Measurements from ENCODE around the gene KRTAP1-3. TPM values are rescaled to one million over a fixed set of nuclear protein-coding genes. Genes with fewer than 3 reads are reported as not detected.

The KRTAP1-3 gene
- total RNA-seq, 2 donors from 2014 or later: not detected

DNA sequence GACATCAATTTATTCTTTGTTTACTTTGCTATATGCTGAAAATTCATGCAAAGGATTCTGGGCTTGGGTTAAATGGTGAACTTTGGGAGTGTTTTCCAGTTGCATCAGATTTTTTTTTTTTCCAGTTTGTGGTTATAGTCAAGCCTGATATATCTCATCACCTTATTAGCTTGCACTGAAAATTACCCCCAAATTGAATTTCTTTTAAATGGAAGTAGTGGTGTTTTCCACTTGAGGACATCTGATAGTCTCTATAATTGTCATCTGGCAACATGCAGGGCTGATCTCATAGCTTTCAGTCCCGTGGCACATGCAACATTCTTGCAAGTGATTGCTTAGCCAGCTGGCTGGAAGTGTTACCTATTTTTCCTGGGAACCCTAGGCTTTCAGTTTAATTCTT lies 21.1 kb downstream of the KRTAP1-3 start:
- no peaks in the 10 kb centered on the region for H3K36me3 ChIP-seq (replicated peaks in 1 of 2; ENCODE audit: insufficient read depth in 1 of 2, low read depth in 2 of 2)
- no peak for ATAC-seq
- no peaks in the 10 kb centered on the region for H3K9me3 ChIP-seq
- no peaks in the 10 kb centered on the region for H3K4me1 ChIP-seq
- H3K27ac ChIP-seq: no peak overlapping the region
- 5 to 31% methylated on average over 1 of the region's 1 CpG for WGBS, 2 donors
- intact Hi-C loops (cut with DNase I): no loop called here
- H3K27me3 ChIP-seq: no peaks in the 10 kb centered on the region
- no peak overlapping the region for H3K4me3 ChIP-seq
- TF ChIP-seq POLR2A (IDR thresholded peaks at IDR 0.05): no peak
- TF ChIP-seq, protein P1, sequence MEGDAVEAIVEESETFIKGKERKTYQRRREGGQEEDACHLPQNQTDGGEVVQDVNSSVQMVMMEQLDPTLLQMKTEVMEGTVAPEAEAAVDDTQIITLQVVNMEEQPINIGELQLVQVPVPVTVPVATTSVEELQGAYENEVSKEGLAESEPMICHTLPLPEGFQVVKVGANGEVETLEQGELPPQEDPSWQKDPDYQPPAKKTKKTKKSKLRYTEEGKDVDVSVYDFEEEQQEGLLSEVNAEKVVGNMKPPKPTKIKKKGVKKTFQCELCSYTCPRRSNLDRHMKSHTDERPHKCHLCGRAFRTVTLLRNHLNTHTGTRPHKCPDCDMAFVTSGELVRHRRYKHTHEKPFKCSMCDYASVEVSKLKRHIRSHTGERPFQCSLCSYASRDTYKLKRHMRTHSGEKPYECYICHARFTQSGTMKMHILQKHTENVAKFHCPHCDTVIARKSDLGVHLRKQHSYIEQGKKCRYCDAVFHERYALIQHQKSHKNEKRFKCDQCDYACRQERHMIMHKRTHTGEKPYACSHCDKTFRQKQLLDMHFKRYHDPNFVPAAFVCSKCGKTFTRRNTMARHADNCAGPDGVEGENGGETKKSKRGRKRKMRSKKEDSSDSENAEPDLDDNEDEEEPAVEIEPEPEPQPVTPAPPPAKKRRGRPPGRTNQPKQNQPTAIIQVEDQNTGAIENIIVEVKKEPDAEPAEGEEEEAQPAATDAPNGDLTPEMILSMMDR (IDR thresholded peaks at IDR 0.05): no peak
- DNase-seq: no peak

DNA sequence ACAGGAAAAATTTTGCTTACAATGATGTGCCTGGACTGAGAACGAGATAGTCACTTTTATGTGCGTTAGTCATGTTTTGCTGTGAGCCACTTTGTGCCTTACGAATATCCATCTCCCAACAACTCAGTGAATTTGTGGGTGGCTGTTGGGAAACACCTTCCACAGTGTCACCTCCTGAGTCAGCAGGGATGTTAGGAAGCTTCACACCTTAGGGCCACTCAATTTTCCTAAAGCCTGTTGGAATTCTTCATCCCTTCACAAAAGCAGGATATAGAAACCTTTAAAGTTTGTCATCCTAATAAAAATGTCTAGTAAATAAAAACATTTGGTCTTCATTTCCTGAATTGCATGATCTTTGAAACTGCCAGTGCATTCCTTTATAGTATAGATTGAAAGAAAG lies 21.5 kb downstream of the KRTAP1-3 start:
- WGBS, 2 donors: 71 to 80% methylated on average over 3 of the region's 3 CpGs
- no peak for TF ChIP-seq POLR2A (IDR thresholded peaks at IDR 0.05)
- TF ChIP-seq, protein P1 (IDR thresholded peaks at IDR 0.05): no peak
- H3K27ac ChIP-seq: no peak overlapping the region
- H3K4me1 ChIP-seq: no peaks in the 10 kb centered on the region
- no peak overlapping the region for H3K4me3 ChIP-seq
- H3K27me3 ChIP-seq: no peaks in the 10 kb centered on the region
- DNase-seq (no peak), ATAC-seq (no peak)
- intact Hi-C loops (cut with DNase I): no loop called here
- no peaks in the 10 kb centered on the region for H3K36me3 ChIP-seq (replicated peaks in 1 of 2; ENCODE audit: insufficient read depth in 1 of 2, low read depth in 2 of 2)
- H3K9me3 ChIP-seq: no peaks in the 10 kb centered on the region

DNA sequence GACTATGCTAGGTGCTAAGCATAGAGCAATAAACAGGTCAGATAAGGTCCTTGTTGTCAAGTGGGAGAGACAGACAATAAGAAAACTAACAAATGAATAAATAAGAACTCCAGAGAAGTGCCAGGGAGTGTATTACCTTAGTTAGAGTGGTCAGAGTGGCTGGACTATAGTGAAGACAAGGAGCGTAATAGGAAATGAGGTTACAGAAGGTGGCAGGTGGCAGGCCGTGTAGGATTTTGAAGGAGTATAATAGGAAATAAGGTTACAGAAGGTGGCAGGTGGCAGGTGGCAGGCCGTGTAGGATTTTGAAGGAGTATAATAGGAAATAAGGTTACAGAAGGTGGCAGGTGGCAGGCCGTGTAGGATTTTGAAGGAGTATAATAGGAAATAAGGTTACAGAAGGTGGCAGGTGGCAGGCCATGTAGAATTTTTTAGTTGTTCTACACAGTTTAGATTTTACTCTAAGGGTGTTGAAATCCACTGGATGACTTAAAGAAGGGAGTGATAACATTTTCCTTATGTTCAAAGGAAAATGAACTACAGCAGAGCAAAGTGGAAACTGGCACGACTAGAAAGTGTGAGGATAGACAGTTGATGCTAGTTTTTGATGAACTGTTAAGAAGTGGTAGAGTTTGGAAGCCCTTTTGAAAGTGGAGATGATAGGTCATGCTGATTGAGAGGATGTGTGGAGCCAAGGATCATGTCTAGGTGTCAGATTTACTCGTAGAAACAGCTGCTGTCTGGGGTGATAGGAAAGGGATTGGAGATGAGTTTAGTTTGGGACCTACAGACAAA lies 22.2 kb downstream of the KRTAP1-3 start:
- intact Hi-C loops (cut with DNase I): no loop called here
- Histone ChIP-seq H3K36me3 (replicated peaks in 1 of 2; ENCODE audit: insufficient read depth in 1 of 2, low read depth in 2 of 2) (no peaks in the 10 kb centered on the region), H3K27ac (no peak overlapping the region), H3K9me3 (no peaks in the 10 kb centered on the region), H3K4me1 (no peaks in the 10 kb centered on the region), H3K4me3 (no peak overlapping the region), H3K27me3 (no peaks in the 10 kb centered on the region)
- 66 to 76% methylated on average over 6 of the region's 6 CpGs for WGBS, 2 donors
- DNase-seq: no peak
- TF ChIP-seq, protein P1 (IDR thresholded peaks at IDR 0.05): no peak
- TF ChIP-seq POLR2A (IDR thresholded peaks at IDR 0.05): no peak
- no peak for ATAC-seq

DNA sequence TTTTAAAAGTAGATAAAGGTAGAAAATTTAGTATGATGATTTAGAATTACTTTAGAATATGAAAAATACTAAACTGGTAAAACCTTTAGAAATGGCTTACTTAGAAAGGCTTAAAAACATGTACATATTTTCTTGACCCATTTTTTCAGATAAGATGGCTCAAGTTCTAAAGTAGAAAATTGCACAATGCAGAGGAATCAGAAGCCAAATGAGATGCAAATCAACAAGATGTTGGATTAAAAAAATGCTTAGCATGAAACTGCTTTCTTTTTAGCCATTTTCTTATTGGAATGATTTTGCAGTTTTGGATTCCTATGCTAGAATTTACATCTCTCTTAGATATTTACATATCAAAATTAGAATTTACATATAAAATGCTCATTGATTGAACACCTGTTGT lies 24.2 kb downstream of the KRTAP1-3 start:
- H3K27ac ChIP-seq: no peak overlapping the region
- no peaks in the 10 kb centered on the region for H3K36me3 ChIP-seq (replicated peaks in 1 of 2; ENCODE audit: insufficient read depth in 1 of 2, low read depth in 2 of 2)
- no peaks in the 10 kb centered on the region for H3K27me3 ChIP-seq
- TF ChIP-seq POLR2A (IDR thresholded peaks at IDR 0.05): no peak
- TF ChIP-seq, protein P1 (IDR thresholded peaks at IDR 0.05): no peak
- no peak for DNase-seq
- ATAC-seq: no peak
- no peaks in the 10 kb centered on the region for H3K4me1 ChIP-seq
- intact Hi-C loops (cut with DNase I): no loop called here
- no peaks in the 10 kb centered on the region for H3K9me3 ChIP-seq
- no peak overlapping the region for H3K4me3 ChIP-seq

DNA sequence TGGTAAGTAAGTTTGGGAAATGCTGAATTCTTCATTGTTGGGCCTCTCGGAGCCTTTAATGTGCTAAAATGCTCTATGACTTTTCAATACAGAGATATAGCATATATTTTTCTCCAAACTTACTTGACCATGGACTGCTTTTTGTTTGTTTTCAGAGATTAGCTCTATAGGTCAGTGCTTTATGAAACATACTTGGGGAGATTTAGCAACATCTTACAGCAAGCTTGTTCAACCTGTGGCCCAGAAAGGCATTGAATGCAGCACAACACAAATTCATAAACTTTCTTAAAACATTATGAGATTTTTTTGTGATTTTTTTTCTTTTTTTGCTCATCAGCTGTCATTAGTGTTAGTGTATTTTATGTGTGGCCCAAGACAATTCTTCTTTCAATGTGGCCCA lies 24.7 kb downstream of the KRTAP1-3 start:
- intact Hi-C loops (cut with DNase I): no loop called here
- H3K9me3 ChIP-seq: no peaks in the 10 kb centered on the region
- 81 to 89% methylated on average over 1 of the region's 1 CpG for WGBS, 2 donors

More for the DNA sequence above, 24.7 kb downstream of the KRTAP1-3 start:
- Histone ChIP-seq H3K27ac (no peak overlapping the region), H3K4me3 (no peak overlapping the region), H3K36me3 (replicated peaks in 1 of 2; ENCODE audit: insufficient read depth in 1 of 2, low read depth in 2 of 2) (no peaks in the 10 kb centered on the region), H3K27me3 (no peaks in the 10 kb centered on the region), H3K4me1 (no peaks in the 10 kb centered on the region)
- DNase-seq (no peak), ATAC-seq (no peak)
- TF ChIP-seq, protein P1 (IDR thresholded peaks at IDR 0.05): no peak
- no peak for TF ChIP-seq POLR2A (IDR thresholded peaks at IDR 0.05)
